NCI-H345 treated with DMSO at 0.1 percent for 48 hours (cell line): ENCODE results near the gene TRAF1.

ENCODE experiments used
- DNase-seq: peaks from one replicate; lab custom pipeline; 2025; ENCODE audit not compliant: unreplicated experiment; lab: John Stamatoyannopoulos, UW

Gene TRAF1

GRCh38 chr9:120924698-120925534 is 1.7 kb downstream of the TRAF1 start:
- DNase-seq: no peak

GRCh38 chr9:120923620-120924328 is 2.8 kb downstream of the TRAF1 start:
- no peak for DNase-seq

- DNase-seq: no peak
Observed at GRCh38 chr9:120922404-120923195, 4.0 kb downstream of the TRAF1 start.

GRCh38 chr9:120921661-120922181 is 4.9 kb downstream of the TRAF1 start:
- DNase-seq: no peak

DNA sequence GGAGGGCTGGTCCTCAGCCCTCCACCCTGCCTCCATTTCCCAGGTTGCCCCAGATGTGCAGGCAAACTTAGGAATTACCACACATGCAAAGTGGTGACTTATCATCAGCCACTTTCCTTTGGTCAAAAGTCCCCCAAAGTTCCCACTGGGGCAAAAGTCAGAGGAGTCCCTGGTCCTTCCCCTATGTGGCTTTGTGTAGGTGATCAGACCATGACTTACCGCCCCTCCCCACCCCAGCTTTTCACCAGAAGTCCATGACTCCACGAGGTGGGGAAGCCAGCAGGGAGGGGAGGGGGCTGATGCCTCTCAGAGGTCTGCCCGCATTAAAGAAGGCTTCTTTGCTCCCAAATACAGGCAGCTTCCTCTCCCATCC is 5.8 kb downstream of the TRAF1 start:
- no peak for DNase-seq

DNA sequence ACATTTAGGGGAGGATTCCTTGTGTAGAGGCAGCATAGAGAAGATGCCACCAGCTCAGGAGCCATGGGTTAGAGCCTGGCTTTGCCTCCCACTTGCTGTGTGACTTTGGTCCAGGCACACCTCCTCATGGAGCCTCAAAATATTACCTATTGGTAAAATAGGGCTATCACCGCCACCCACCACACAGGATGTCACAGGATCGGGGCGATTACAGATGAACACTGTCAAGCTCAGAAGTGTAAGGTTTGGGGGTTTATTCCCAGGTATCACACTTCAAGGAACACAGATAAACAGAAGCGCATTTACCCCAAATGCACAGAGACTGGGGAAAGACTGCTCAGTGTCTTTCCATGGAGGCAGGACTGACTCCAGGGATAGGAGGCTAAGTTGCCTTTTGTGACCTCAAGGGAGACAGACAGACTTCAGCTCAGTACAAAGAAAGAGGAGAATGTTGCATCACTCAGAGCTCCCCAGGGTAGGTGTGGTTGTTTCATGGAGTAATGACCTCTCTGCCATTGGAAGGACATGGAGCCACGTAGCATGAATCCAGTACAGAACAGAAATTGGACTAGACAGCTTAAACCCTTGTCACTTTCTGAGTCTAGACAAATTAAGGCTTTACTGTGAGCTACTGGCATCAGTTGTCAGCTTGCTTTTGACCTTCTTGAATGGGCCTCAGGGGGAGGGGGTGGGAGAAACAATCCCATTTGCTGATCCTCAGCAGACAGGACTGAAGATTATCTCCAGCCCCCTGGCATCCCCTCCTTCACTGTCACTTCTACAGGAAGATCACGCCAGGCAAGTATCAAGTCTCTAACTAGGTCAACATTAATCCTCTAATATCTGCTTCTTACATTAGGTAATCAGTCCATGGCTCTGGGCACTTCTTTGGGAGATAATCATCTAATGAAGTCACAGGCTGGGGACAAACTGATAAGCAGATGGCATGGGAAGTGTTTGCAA is 6.5 kb downstream of the TRAF1 start:
- DNase-seq: no peak

- no peak for DNase-seq
Observed at GRCh38 chr9:120918931-120919842, 7.4 kb downstream of the TRAF1 start.

GRCh38 chr9:120917929-120918762 is 8.4 kb downstream of the TRAF1 start:
- DNase-seq: no peak

DNA sequence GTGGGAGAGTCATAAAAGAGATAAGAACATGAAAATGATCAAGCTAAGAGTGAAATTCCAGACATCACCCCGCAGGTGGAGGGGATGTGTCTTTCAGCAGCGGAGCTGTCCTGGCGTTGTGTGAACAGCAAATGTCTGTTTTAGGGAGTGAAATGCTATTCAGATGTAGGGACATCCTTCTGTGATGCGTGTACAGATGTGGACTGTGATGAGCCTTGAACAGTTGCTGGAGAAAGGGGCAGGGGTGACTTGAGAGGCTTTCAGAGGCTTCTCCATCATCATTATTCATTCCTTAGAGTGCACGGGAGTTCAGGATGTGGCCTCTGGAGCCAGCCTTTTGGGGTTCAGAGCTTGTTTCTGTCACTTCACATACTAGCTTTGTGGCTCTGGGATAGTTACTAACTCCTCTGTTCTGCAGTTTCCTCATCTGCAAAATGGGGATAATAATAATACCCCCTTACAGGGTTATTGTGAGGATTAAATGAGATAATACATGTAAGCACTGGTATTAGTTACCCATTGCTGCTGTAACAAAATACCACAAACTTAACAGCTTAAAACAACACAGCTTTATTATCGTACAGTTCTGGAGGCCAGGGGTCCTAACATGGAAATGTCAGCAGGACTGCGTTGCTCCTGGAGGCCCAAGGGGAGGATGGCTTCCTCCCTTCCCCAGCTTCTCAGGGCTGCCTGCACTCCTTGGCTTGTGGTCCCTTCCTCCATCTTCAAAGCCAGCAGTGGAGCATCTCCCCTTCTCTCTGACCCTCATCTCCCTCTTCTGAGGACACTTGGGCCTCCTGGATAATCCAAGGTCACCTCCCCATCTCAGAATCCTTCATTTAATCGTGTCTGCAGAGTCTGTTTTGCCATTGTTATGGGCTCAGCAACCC is 9.4 kb downstream of the TRAF1 start:
- no peak for DNase-seq

DNA sequence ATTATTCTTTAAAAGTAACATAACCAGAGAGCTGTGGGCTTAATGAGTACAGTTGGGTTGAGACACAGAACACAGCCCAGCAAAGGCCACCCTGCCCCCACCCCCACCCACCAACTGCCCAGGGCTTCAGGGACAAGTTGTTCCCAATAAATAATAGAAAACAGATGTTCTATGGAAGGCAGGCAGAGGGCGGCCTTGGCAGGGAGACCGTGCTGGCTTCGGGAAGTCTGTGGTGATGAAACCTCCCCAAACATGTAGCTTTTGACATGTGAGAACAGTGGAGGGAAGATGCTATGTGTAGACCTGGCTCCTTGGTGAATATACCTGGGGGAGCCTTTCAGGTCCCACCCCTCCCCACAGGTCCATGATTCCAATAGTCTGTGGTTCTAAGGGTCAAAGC is 10.0 kb downstream of the TRAF1 start:
- no peak for DNase-seq

DNA sequence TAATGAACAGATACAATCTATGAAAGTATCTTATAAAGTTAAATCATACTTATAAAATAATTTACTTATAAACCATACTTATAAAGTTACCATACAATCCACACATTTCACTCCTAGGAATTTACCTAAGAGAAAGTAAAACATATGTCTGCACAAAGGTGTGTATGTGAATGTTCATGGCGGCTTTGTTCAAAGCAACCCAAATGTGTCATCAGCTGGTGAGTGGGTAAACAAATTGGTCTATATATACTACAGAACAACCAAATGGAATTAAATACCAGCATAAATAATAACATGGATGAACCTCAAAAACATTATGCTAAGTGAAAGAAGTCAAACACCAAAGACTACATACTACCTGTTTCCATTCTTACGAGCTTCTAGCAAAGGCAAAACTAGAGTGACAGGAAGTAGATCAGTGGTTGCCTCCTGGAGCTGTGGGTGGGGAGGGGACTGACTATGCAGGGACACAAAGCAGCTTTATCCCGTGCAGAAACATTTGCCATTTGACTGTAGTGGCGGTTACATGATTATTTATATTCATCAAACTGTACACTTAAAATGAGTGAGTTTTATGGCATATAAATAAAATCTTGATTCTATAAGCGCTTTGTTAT is 10.6 kb downstream of the TRAF1 start:
- no peak for DNase-seq

DNA sequence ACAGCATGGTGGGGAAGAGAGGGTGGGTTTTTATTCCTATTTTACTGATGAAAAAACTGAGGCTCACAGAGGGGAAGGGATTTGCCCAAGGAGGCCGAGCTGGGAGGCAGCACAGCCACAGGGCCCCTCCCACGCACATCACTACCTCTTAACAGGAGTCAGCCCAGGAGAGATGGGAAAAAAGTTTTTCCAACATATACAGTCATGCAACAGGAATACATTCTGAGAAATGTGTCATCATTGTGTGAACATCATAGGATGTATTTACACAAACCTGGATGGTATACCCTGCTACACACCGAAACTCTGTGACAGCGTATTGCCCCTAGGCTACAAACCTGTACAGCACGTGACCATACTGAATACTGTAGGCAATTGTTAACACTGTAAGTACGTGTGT is 11.6 kb downstream of the TRAF1 start:
- DNase-seq: no peak

DNA sequence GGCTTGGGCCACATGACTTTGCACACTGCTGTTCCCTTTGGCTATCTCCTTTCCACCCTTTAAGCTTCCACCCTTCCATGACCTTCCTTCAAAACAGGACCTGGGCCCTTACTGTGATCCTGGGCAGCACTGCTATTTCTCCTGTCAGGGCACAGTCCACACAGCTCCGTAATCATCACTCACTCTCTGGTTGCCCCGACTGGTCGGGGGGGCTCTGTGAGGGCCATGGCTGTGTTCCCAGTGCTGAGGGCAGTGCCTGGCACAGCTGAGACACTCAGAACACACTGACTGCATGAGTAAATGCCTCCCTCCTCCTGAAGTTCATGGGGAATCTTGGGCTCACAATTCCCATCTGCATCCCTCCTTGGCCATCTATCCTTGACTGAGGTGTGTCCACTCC is 12.2 kb downstream of the TRAF1 start:
- no peak for DNase-seq

GRCh38 chr9:120913647-120914264 is 12.8 kb downstream of the TRAF1 start:
- no peak for DNase-seq

GRCh38 chr9:120912958-120913646 is 13.5 kb downstream of the TRAF1 start:
- DNase-seq: no peak

DNA sequence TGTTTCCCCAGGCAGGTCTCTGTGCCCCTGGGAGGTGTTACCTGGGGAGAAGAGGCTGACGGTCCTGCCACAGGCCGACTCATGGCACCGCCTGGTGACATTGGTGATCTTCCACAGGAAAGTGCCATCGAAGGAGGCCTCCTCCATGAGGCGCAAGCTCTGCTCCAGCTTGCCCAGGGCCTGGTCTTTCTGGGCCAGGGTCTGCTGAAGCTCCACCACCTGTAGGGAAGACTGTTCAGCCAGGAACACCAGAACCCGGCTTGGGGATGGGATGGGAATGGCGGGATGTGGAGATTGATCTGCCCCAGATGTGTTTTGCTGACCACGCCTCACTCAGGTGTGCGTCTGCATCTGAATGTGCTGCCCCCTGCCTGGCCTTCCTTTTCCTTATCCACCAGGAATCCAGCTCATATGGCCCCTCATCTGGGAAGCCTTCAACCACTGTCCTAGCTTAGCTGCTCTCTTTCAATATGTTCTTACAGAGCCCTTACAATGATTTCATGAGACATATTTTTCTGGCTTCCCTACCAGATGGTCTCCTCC is 15.2 kb downstream of the TRAF1 start:
- DNase-seq: no peak
